DMS153 treated with DMSO at 0.1 percent for 48 hours (cell line): ENCODE measurements around the gene PTGES3L.
"Not testable (repeated sequence)": the region's sequence is repeated elsewhere in the genome, so short reads cannot be mapped to it uniquely, and the experiment has no call there.

Source experiments
- DNase-seq: peaks from one replicate; lab custom pipeline; 2025; ENCODE audit not compliant: unreplicated experiment; lab: John Stamatoyannopoulos, UW

PTGES3L gene

GRCh38 chr17:43014649-43015542, 35.0 kb upstream of the PTGES3L start:
- DNase-seq, result no peak

- no peak for DNase-seq
Measured at GRCh38 chr17:43014020-43014648, 34.3 kb upstream of the PTGES3L start.

- DNase-seq, result no peak
Measured at GRCh38 chr17:43013296-43013695, 33.4 kb upstream of the PTGES3L start.

- DNase-seq, result no peak
Measured at GRCh38 chr17:43011728-43012472, 32.0 kb upstream of the PTGES3L start.

- DNase-seq, result no peak
Measured at GRCh38 chr17:43010667-43011308, 30.9 kb upstream of the PTGES3L start.

DNA sequence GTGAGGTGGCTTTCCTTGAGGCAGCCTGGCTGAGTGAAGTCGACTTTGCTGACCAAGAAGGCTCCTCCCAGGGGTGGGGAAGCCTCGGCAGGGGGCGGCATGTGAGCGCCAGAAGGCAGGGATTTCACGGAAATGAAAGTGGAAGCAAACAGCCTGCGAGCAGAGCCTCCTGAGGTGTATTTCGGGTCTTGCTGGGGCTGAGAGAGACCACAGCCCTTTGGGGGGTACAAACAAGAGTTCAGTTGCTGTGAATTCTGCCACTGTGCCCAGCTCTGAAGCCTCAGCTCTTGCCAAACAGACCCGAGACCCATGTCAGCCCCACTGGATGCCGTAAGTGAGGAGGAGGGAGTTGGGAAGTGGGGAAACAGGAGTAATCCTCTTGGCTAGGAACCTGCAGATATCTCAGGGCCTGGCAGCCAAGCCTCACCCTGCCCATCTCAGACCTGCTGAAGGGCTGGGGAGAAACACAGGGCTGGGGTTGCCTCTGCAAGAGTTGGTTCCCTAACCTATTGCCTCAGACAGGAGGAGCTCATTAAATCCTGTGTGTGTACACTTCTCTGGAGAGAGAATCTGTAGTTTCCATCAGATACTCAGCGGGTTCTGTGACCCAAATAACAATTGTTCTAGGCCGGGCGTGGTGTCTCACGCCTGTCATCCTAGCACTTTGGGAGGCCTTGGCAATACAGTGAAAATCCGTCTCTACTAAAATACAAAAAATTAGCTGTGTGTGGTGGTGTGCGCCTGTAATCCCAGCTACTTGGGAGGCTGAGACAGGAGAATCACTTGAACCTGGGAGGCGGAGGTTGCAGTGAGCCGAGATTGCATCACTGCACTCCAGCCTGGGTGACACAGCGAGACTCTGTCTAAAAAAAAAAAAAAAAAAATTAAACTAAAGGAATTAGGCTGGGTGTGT, 27.0 kb upstream of the PTGES3L start, which contains the start of gene IFI35:
Gene IFI35, plus strand, starts transcription at position 146 of the 913 bp plus-strand sequence. Its CDS starts 164 bp downstream, at position 310.
- DNase-seq, result peak; percentile 55

- no peak for DNase-seq
Measured at GRCh38 chr17:43003542-43004172, 23.8 kb upstream of the PTGES3L start.

DNA sequence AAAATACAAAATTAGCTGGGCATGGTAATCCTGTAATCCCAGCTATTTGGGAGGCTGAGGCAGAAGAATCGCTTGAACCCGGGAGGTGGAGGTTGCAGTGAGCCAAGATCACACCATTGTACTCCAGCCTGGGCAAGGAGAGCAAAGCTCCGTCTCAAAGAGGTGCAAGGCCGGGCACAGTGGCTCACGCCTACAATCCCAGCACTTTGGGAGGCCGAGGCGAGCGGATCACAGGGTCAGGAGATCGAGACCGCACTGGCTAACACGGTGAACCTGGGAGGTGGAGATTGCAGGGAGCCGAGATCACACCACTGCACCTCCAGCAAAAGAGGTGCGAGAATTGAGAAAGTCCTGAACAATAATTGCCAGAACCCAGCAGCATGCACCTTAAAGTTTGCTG, 21.0 kb upstream of the PTGES3L start:
- not testable (repeated sequence) for DNase-seq

- no peak for DNase-seq
Measured at GRCh38 chr17:42999003-42999525, 19.2 kb upstream of the PTGES3L start.

- peak; percentile 98 for DNase-seq
Measured at GRCh38 chr17:42997984-42998938, 18.4 kb upstream of the PTGES3L start, which contains the start of gene RPL27. TSS of gene RPL27 (plus strand) at chr17:42998419. CDS start at chr17:42998751, 332 bp downstream.

- no peak for DNase-seq
Measured at GRCh38 chr17:42997390-42997983, 17.6 kb upstream of the PTGES3L start.

DNA sequence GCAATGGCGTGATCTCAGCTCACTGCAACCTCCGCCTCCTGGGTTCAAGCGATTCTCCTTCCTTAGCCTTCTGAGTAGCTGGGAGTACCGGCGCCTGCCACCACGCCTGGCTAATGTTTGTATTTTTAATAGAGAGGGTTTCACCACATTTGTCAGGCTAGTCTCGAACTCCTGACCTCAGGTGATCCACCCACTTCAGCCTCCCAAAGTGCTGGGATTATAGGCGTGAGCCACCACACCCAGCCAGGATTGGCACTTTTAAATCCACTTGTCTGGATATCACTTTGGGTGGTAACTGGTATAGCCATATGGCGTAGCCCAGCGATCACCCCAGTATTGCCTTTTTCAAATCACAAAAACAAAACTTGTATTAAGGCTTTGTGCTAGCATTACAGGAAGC, 14.0 kb upstream of the PTGES3L start:
- DNase-seq, result not testable (repeated sequence)

- no peak for DNase-seq
Measured at GRCh38 chr17:42992872-42993271, 13.0 kb upstream of the PTGES3L start.

- no peak for DNase-seq
Measured at GRCh38 chr17:42991471-42991870, 11.6 kb upstream of the PTGES3L start.

GRCh38 chr17:42989726-42990652, 10.1 kb upstream of the PTGES3L start:
- DNase-seq, result no peak

- DNase-seq, result no peak
Measured at GRCh38 chr17:42989141-42989540, 9.3 kb upstream of the PTGES3L start.

GRCh38 chr17:42985225-42985624, 5.3 kb upstream of the PTGES3L start:
- no peak for DNase-seq
